ENCODE results near the gene HELB. TPM values are rescaled to one million over a fixed set of nuclear protein-coding genes. Genes with fewer than 3 reads are reported as not detected.

The HELB gene
- total RNA-seq, 4 donors from 2014 or later = 1.3 to 5.0 (median 1.9) TPM

DNA sequence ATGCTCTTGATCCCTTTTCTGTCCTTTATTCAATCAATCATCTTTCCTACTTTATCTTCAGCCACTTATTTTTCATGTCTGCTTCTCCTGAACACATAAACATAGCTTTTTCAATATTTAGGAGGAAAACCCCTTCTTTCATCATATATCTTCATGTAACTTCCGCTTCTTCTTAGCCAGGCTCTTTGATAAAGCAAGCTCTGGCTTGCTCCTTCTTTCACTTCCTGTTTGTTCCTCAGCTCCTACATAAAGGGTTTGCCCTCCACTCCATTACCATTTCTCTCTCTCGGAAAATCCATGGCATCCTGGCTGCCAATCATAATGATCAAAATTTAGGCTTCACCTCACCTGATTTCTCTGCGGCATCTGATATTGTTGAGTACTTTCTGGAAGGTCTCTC lies 33.7 kb upstream of the HELB start:
- no peaks in the 10 kb centered on the region for H3K4me1 ChIP-seq
- H3K27me3 ChIP-seq = peaks cover 0 to 3% (median 0%) of the 10 kb centered on the region in 4 donors
- DNase-seq (ENCODE audit: extremely low spot score) = no peak
- TF ChIP-seq EP300 (IDR thresholded peaks at IDR 0.05) (no peak), POLR2AphosphoS5 (IDR thresholded peaks at IDR 0.05) (no peak), POLR2A (IDR thresholded peaks at IDR 0.05; ENCODE audit: low read depth) (no peak)
- TF ChIP-seq, protein P1, sequence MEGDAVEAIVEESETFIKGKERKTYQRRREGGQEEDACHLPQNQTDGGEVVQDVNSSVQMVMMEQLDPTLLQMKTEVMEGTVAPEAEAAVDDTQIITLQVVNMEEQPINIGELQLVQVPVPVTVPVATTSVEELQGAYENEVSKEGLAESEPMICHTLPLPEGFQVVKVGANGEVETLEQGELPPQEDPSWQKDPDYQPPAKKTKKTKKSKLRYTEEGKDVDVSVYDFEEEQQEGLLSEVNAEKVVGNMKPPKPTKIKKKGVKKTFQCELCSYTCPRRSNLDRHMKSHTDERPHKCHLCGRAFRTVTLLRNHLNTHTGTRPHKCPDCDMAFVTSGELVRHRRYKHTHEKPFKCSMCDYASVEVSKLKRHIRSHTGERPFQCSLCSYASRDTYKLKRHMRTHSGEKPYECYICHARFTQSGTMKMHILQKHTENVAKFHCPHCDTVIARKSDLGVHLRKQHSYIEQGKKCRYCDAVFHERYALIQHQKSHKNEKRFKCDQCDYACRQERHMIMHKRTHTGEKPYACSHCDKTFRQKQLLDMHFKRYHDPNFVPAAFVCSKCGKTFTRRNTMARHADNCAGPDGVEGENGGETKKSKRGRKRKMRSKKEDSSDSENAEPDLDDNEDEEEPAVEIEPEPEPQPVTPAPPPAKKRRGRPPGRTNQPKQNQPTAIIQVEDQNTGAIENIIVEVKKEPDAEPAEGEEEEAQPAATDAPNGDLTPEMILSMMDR (IDR thresholded peaks at IDR 0.05) = no peak
- no peak overlapping the region for H3K27ac ChIP-seq (replicated peaks in 1 of 4)
- WGBS = 64% methylated on average over 3 of the region's 3 CpGs
- no peak overlapping the region for H3K4me3 ChIP-seq
- H3K9me3 ChIP-seq = no peaks in the 10 kb centered on the region
- no peaks in the 10 kb centered on the region for H3K36me3 ChIP-seq
- intact Hi-C loops (cut with DNase I) = loop anchor here (10.0 kb wide), 2 partner anchors 426 to 596 kb away; no protein-coding TSS in a partner anchor

GRCh38 chr12:66269142-66269541 lies 33.2 kb upstream of the HELB start:
- Histone ChIP-seq H3K27me3 (peaks cover 0 to 3% (median 0%) of the 10 kb centered on the region in 4 donors), H3K36me3 (no peaks in the 10 kb centered on the region), H3K4me3 (no peak overlapping the region), H3K27ac (replicated peaks in 1 of 4) (no peak overlapping the region), H3K9me3 (no peaks in the 10 kb centered on the region), H3K4me1 (no peaks in the 10 kb centered on the region)
- no peak for DNase-seq (ENCODE audit: extremely low spot score)
- intact Hi-C loops (cut with DNase I) = loop anchor here (10.0 kb wide), 2 partner anchors 426 to 596 kb away; no protein-coding TSS in a partner anchor
- WGBS = 74% methylated on average over 6 of the region's 6 CpGs
- TF ChIP-seq POLR2AphosphoS5 (IDR thresholded peaks at IDR 0.05) = no peak
- TF ChIP-seq, protein P1 (IDR thresholded peaks at IDR 0.05) = no peak
- TF ChIP-seq POLR2A (IDR thresholded peaks at IDR 0.05; ENCODE audit: low read depth) = no peak
- TF ChIP-seq EP300 (IDR thresholded peaks at IDR 0.05) = no peak

DNA sequence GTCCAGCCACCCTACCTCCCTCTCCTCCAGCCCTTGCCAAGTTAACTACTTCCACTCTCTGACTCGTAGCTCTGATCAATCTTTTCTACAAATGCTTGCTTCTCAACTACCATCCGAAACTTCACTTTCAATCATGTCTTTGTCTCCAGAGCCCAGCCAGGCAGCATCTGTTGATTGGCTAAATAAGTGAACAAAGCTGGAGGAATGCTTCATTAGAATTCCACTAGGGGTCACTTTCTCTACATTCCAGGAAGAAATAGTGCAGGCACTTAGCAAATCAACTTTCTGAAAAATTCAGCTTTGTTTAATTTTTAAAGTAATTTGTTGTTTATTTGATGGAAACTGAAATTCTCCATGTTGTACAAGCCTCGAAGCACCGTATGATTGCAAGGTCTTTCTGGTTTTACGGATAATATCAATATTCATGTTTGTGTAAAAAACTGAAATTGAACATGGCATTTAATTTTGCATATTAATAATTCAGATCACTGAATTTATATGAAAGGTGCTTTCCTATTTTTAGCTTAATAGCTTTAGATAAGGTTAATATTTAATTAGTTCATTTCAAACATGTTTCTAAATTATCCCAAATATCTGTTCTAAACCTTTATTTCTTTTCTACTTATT lies 32.4 kb upstream of the HELB start:
- no peaks in the 10 kb centered on the region for H3K9me3 ChIP-seq
- intact Hi-C loops (cut with DNase I) = loop anchor here (10.0 kb wide), 3 partner anchors 135 to 595 kb away; no protein-coding TSS in a partner anchor
- TF ChIP-seq, protein P1 (IDR thresholded peaks at IDR 0.05) = peak; percentile 49 to 70 (median 54)
- TF ChIP-seq POLR2AphosphoS5 (IDR thresholded peaks at IDR 0.05) (no peak), EP300 (IDR thresholded peaks at IDR 0.05) (no peak), POLR2A (IDR thresholded peaks at IDR 0.05; ENCODE audit: low read depth) (no peak)
- DNase-seq (ENCODE audit: extremely low spot score) = no peak
- H3K4me3 ChIP-seq = no peak overlapping the region
- peaks cover 0 to 3% (median 0%) of the 10 kb centered on the region in 4 donors for H3K27me3 ChIP-seq
- no peaks in the 10 kb centered on the region for H3K4me1 ChIP-seq
- no peak overlapping the region for H3K27ac ChIP-seq (replicated peaks in 1 of 4)
- H3K36me3 ChIP-seq = no peaks in the 10 kb centered on the region
- WGBS = 58% methylated on average over 5 of the region's 5 CpGs

- Histone ChIP-seq H3K4me1 (no peaks in the 10 kb centered on the region), H3K27me3 (peaks cover 0 to 3% (median 0%) of the 10 kb centered on the region in 4 donors), H3K9me3 (no peaks in the 10 kb centered on the region), H3K27ac (replicated peaks in 1 of 4) (no peak overlapping the region), H3K36me3 (no peaks in the 10 kb centered on the region), H3K4me3 (no peak overlapping the region)
- WGBS = 91% methylated on average over 1 of the region's 1 CpG
- no peak for DNase-seq (ENCODE audit: extremely low spot score)
- TF ChIP-seq, protein P1 (IDR thresholded peaks at IDR 0.05) = no peak
- no peak for TF ChIP-seq EP300 (IDR thresholded peaks at IDR 0.05)
- TF ChIP-seq POLR2AphosphoS5 (IDR thresholded peaks at IDR 0.05) = no peak
- TF ChIP-seq POLR2A (IDR thresholded peaks at IDR 0.05; ENCODE audit: low read depth) = no peak
- intact Hi-C loops (cut with DNase I) = loop anchor here (10.0 kb wide), 1 partner anchor 134 kb away; no protein-coding TSS in a partner anchor
These were observed 31.7 kb upstream of the HELB start for GRCh38 chr12:66270613-66271012.

Data from esophagus muscularis mucosa (tissue), 4 donors.